ENCODE measurements around the gene PTK6.
A peak's percentile ranks its signal among the peaks of the same experiment; 100 is the strongest.
"Not testable (repeated sequence)": the region's sequence is repeated elsewhere in the genome, so short reads cannot be mapped to it uniquely, and the experiment has no call there.

The PTK6 gene

DNA sequence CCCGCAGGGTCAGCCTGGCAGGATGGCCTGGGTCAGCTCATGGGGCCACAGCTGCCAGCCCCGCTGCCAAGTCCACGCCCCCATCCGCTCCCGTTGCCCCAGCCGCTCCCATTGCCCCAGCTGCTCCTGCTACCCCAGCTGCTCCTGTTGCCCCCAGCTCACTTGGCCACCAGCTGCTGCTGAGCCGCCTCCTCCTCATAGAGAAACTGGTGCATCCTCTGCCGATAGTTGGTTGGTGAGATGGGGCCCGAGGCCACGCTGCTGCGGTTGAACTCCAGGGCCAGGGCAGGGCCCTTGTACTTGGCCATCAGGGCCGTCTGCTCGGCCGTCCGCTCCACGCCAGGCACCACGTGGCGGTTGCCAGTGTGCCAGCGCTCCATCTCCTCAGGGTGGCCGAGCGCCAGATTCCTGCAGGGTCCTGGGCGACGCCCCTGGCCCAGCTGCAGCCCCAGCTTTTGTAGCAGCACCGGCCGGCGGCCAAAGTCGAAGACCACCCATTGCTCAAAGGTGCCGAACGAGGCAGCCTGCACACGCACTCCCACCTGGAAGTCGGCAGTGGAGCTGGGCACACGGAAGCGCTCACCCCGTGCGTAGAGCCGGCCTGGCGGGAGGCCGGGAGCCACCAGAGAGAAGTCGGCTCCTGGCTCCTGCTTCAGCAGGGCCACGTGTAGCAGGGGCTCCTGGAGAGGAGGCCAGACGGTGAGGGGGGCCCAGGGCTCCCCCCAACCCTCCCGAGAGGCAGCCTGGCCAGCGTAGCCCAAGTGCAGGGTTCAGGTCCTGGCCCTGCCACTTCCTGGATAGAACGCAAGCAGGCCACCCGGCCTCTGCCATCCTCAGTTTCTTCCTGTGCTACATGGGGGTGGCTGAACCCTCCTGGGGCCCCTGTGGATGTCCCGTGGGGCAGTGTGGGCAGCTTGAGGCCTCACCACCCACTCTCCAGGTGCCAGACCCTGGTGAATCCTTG lies 32.1 kb upstream of the PTK6 start:
- no peak for DNase-seq

DNA sequence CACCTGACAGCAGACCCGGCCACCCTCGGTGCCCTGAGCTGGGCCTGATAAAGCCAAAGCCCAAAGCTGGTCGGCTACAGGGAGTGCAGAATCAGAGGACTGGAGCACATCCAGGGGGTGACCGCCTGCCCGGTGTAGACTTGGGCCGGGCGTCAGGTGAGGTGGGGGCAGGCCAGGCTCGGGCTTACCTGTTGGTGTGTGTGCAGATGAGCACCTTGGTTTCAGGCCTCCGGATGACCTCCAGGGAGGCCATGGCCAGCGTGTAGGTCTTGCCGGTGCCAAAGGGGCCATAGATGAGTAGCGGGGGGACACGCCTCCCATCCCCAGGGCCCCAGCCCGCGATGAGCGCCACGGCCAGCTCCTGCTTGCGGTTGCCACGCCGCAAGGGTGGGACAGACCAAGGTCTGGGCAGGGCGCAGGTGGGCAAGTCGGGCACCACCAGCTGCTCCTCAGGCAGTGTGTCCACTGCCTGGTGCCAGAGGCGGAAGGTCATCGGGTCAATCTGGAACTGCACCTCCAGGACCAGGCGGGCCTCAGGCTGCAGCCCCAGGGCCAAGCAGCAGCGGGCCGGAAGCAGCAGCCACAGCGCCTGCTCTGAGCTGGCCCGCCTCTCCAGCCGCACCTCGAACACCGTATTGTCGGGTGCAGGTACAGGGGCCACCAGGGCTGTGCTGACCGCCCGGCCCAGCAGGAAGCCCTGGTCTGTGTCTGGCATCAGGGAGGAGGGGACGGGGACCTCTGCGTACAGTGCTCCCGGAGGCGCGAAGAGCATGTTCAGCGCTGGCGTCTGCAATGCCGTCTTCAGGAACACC lies 31.2 kb upstream of the PTK6 start:
- DNase-seq, result peak in 1 of 2 donors; percentile 77

DNA sequence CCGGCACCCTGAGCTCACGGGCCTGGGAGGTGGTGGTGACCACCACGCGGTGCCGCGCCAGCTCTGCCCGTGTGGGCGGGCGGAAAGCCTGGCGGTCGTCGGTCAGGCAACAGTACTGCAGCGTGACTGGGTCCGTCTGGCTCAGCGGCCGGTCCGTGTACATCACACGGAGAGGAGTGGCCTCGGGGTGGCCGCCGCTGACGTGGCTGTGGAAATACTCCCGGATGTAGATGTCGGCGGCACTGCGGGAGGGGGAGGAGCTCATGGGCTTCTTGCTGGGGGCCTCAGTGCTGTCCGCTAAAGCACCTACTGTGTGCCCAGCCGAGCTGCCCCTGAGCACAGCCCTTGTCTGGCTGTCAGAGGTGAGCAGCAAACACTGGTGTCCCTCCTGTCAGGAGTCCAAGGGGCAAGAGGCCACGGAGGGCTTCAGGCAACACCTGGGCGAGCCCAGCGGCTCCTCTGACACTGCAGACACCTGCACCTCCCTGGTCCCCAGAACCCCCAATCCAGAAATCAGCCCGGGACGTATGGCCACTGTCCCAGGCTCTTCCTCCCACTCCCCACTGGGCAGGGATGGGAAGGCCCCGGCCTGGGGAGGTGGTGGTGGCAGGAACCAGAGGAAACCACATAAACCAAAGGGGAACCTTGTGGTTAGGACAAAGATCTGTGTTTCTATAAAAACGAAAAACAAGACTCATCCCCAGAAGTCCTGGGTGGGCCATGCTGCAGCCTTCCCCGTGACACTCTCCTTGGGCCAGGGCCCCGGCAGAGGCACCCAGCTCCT lies 30.4 kb upstream of the PTK6 start:
- peak; percentile 75 to 89 for DNase-seq

- no peak for DNase-seq
These were observed 29.9 kb upstream of the PTK6 start for GRCh38 chr20:63567136-63567385.

DNA sequence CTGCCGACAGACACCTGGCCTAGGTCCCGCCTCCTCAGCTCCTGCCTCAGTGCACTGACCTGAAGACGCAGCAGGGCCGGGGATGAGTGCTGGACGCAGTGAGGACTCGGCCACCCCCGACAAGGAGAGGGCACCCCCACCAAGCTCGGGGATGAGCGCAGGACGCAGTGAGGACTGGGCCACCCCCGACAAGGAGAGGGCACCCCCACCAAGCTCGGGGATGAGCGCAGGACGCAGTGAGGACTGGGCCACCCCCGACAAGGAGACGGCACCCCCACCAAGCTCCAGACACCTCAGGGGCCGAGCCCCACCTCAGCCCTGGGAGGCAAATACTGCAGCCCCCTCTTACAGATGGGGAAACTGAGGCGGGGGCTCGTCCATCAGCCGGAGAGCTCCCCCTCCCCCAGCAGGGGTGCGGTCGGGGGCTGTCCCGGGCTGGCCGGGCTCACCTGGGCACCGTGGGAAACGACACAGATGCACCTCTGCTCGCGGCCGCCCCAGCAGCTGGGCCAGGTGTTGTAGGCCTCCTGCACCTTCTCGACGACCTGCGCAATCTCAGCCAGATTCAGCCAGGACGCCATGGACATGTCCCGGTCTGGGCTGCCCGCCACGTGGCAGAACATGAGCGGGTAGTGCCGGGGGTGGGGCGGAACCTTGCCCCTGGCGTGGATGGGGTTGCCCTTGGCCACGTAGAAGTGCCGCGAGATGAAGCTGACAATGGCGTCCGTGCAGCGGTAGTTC lies 29.4 kb upstream of the PTK6 start:
- DNase-seq, result no peak

GRCh38 chr20:63565699-63566335 lies 28.6 kb upstream of the PTK6 start:
- DNase-seq, result no peak

DNA sequence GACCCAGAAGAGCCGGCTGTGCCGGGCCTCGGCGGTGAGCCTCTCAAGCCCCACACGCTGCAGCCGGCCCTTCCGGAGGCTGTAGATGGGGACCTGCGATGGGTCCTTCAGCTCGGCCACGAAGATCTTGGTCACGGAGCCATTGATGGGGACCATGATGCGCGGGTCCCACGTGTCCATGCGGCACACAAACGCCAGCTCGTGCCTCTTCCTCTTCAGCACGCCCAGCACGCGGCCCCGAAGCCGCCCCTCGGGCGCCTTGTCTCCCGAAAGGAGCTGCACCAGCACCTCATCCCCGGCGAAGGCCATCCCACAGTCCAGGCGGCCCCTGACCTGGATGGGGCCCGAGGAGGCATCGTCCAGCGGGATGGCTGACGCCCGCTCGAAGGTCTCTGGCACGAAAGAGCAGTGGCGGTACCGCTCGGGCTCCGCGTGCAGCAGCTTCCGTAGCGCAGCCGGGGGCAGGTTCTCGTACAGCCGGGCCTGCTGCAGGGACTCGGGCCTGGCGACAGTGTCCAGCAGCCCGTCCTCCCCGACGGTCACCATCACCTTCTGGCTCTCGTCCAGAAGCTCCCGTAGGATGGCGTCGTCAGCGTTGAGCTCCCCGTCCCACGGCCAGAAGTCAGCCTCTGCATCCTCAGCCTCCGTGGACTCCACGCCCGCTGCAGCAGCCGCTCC lies 28.0 kb upstream of the PTK6 start:
- DNase-seq, result no peak

- no peak for DNase-seq
These were observed 27.0 kb upstream of the PTK6 start for GRCh38 chr20:63564036-63564810.

GRCh38 chr20:63563225-63563935 lies 26.2 kb upstream of the PTK6 start:
- DNase-seq, result no peak

DNA sequence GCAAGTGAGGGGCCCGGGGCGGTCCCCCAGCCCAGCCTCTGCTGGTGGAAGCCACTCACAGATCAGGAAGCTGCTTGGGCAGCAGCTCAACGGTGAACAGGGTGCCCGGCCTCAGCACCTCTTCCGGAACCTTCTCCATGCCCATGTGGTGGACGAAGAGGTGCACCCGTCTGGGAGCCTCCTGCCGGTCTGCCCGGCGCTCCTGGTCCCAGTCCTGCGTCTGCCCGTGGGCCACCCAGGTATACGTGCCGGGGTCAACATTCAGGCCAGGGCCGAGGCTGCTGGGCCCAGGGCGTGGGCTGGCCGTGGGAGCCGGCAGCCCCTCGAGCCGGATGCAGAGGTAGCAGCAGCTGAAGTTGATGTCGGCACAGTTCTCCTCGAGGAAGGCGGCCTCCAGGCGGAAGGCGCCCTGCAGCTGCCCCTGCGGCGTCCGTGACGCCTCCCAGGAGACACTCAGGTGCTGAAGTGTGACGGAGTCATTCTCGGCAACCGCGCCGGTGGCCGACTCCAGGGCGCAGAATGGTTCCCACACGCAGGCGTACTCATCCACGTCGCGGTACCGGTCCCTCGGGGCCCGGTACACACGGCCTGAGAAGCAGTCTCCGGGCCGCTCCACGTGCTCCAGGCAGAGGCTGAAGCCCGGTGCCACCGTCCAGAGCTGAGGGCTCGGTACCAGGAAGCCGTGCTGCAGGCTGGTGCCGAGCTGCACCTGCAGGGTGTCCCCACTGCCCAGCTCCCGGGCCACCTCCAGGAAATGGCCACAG lies 25.5 kb upstream of the PTK6 start:
- no peak for DNase-seq

DNA sequence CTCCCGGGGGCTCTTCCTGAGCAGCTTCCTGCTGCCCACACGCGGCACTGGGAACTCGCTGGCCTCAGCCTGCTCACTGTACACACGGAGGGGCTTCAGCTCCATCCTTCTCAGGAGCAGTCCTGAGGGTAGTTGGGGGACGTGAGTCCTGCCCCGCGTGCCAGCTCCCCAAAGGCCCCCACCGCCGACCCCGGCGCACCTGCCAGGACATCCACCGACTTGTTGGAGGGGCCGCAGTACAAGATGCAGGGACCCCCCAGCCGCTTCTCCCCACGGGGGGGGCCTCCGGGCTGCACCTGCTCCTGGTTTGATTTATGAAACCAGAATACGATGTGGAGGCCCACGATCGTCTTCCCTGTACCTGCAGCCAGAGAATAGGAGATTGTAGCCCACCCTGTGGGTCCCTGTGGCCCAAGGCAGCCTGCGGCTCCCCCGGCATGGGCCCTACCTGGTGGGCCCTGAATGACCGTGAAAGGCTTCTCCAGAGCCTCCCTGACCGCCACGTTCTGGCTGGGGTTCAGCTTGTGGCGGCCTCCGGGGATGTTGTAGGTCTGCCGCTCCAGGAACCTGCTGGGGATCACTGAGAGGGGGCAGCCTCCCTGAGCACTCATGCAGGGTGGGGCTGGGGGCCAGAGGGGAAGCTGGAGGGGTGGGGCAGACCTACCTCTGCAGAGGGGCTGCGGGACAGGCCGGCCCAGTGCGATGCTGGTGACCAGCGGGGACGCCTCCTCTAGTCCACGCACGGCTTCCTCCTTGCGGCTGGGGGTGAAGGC lies 24.6 kb upstream of the PTK6 start:
- DNase-seq, result no peak

- no peak for DNase-seq
These were observed 23.9 kb upstream of the PTK6 start for GRCh38 chr20:63560856-63561609.

- DNase-seq, result no peak
These were observed 23.2 kb upstream of the PTK6 start for GRCh38 chr20:63560333-63560805.

GRCh38 chr20:63559485-63560332 lies 22.5 kb upstream of the PTK6 start:
- DNase-seq, result not testable (repeated sequence)

GRCh38 chr20:63558804-63559484 lies 21.8 kb upstream of the PTK6 start:
- no peak for DNase-seq

DNA sequence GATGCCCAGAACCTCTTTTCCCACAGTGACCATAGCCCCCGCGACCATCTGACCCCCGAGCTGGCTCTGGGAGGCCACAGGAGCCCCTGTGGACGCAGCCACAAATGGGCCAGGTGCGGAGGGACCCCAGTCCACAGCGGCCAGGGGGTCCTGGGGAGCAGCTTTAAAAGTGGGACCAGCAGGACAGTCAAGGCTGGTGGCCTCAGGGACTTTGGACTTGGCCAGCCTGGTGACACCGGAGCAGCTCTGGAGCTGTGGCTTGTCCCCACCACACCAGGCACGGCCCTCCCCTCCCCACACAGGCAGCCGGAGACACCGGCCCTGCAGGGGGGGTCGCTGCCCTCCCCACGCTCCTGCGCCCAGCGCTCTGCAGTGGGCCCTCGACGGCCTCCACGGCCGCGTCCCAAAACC lies 20.3 kb upstream of the PTK6 start:
- no peak for DNase-seq

Measured in bone marrow (tissue), 2 donors.